WTC11 (cell line): ENCODE measurements around the gene MAST4. TPM values are rescaled to one million over a fixed set of nuclear protein-coding genes. Genes with fewer than 3 reads are reported as not detected.

Experiments used
- ATAC-seq: fragments of 200-7000 bp; cut with Tn5 transposase; 2 replicates; pipeline ENCODE4 v1.10.0; 2021; ENCODE audit warnings: mild to moderate bottlenecking, moderate library complexity
- CTCF ChIA-PET: fragments of 300-600 bp; sonication (Branson Sonifier 250); formaldehyde crosslinking; loops from one replicate; lab custom pipeline; 2021; ENCODE audit warnings: antibody characterized with exemption; lab: Charles Lee
- POLR2A ChIA-PET: fragments of 350-600 bp; sonication (Branson Sonifier 250); formaldehyde crosslinking; loops from one replicate; lab custom pipeline; 2021; ENCODE audit warnings: antibody characterized with exemption; lab: Charles Lee
- DNase-seq: peaks from one replicate; pipeline ENCODE4 v3.0.0; 2021; ENCODE audit warnings: low spot score
- H3K27ac Mint-ChIP-seq: 2 replicates; pipeline ENCODE4 v1.8.0; 2021; ENCODE audit warnings: mixed read lengths
- H3K27me3 Mint-ChIP-seq: 2 replicates; pipeline ENCODE4 v1.8.0; 2021; ENCODE audit warnings: low read depth, mild to moderate bottlenecking, moderate library complexity, mixed read lengths
- H3K36me3 Mint-ChIP-seq: 2 replicates; pipeline ENCODE4 v1.8.0; 2021; ENCODE audit warnings: mixed read lengths
- H3K4me1 Mint-ChIP-seq: 2 replicates; pipeline ENCODE4 v1.8.0; 2022; ENCODE audit warnings: mixed read lengths
- H3K4me3 Mint-ChIP-seq: 2 replicates; pipeline ENCODE4 v1.8.0; 2021; ENCODE audit warnings: mild to moderate bottlenecking, moderate library complexity, mixed read lengths
- H3K9me3 Mint-ChIP-seq: 2 replicates; pipeline ENCODE4 v1.8.0; 2021; ENCODE audit warnings: mixed read lengths
- ATF3 ChIP-seq: sonication (generic); formaldehyde crosslinking; conservative IDR thresholded peaks from 2 replicates; pipeline ENCODE4 v1.8.1; 2022; ENCODE audit warnings: mild to moderate bottlenecking, missing genetic modification reagents
- CREB1 ChIP-seq: sonication (generic); formaldehyde crosslinking; IDR thresholded peaks from 2 replicates; pipeline ENCODE4 v1.8.0; 2023; ENCODE audit warnings: mild to moderate bottlenecking, missing genetic modification reagents
- CTCF ChIP-seq: fragments of 200-600 bp; IDR thresholded peaks from 2 replicates; pipeline ENCODE4 v1.8.0; 2022; ENCODE audit warnings: antibody characterized with exemption
- ELF4 ChIP-seq: sonication (generic); formaldehyde crosslinking; IDR thresholded peaks from 2 replicates; pipeline ENCODE4 v1.8.1; 2022; ENCODE audit warnings: low read depth, mild to moderate bottlenecking, moderate library complexity, missing genetic modification reagents
- ETV6 ChIP-seq: sonication (generic); formaldehyde crosslinking; IDR thresholded peaks from 2 replicates; pipeline ENCODE4 v1.8.1; 2022; ENCODE audit warnings: mild to moderate bottlenecking, missing genetic modification reagents
- FOXJ3 ChIP-seq: sonication (generic); formaldehyde crosslinking; IDR thresholded peaks from 2 replicates; pipeline ENCODE4 v1.9.0; 2021; ENCODE audit warnings: missing genetic modification reagents, mild to moderate bottlenecking, borderline replicate concordance
- JUN ChIP-seq: sonication (generic); formaldehyde crosslinking; IDR thresholded peaks from 2 replicates; pipeline ENCODE4 v1.8.0; 2023; ENCODE audit warnings: mild to moderate bottlenecking, missing genetic modification reagents
- KAT7 ChIP-seq: sonication (generic); formaldehyde crosslinking; IDR thresholded peaks from 2 replicates; pipeline ENCODE4 v1.8.1; 2023; ENCODE audit warnings: missing genetic modification reagents, mild to moderate bottlenecking, borderline replicate concordance
- PRRX2 ChIP-seq: fragments of 250-450 bp; sonication (Bioruptor Pico); IDR thresholded peaks from 2 replicates; pipeline ENCODE4 v1.8.0; 2021; ENCODE audit warnings: mild to moderate bottlenecking
- RORB ChIP-seq: fragments of 250-450 bp; sonication (Bioruptor Pico); IDR thresholded peaks from 2 replicates; pipeline ENCODE4 v1.9.0; 2021; ENCODE audit warnings: mild to moderate bottlenecking
- SP1 ChIP-seq: sonication (generic); formaldehyde crosslinking; conservative IDR thresholded peaks from 2 replicates; pipeline ENCODE4 v1.8.1; 2022; ENCODE audit warnings: missing genetic modification reagents
- TCF7 ChIP-seq: sonication (generic); formaldehyde crosslinking; IDR thresholded peaks from 2 replicates; pipeline ENCODE4 v1.8.0; 2022; ENCODE audit warnings: mild to moderate bottlenecking, low read depth, missing genetic modification reagents, moderate library complexity
- TEAD1 ChIP-seq: sonication (generic); formaldehyde crosslinking; IDR thresholded peaks from 2 replicates; pipeline ENCODE4 v1.8.0; 2022; ENCODE audit warnings: mild to moderate bottlenecking, missing genetic modification reagents
- TEAD4 ChIP-seq: sonication (generic); formaldehyde crosslinking; IDR thresholded peaks from 2 replicates; pipeline ENCODE4 v1.8.0; 2022; ENCODE audit warnings: mild to moderate bottlenecking, missing genetic modification reagents
- USF2 ChIP-seq: sonication (generic); formaldehyde crosslinking; IDR thresholded peaks from 2 replicates; pipeline ENCODE4 v1.8.1; 2023; ENCODE audit warnings: mild to moderate bottlenecking, missing genetic modification reagents, moderate library complexity
- ZNF138 ChIP-seq: sonication (generic); formaldehyde crosslinking; conservative IDR thresholded peaks from 2 replicates; pipeline ENCODE4 v1.8.1; 2022; ENCODE audit warnings: mild to moderate bottlenecking, moderate library complexity, missing genetic modification reagents
- ZNF423 ChIP-seq: fragments of 250-450 bp; sonication (Bioruptor Pico); IDR thresholded peaks from 2 replicates; pipeline ENCODE4 v2.1.2; 2022; ENCODE audit warnings: mild to moderate bottlenecking, moderate library complexity
- total RNA-seq: library from RNA; stranded (reverse); gene quantifications from 3 replicates; pipeline ENCODE4 v1.2.3, GENCODE V29; 2021
- TF ChIP-seq, protein P1 (sequence below): sonication (generic); formaldehyde crosslinking; IDR thresholded peaks from 2 replicates; pipeline ENCODE4 v1.8.0; 2022; ENCODE audit warnings: missing genetic modification reagents
- TF ChIP-seq, protein P2 (sequence below): sonication (generic); formaldehyde crosslinking; IDR thresholded peaks from 2 replicates; pipeline ENCODE4 v1.8.0; 2023; ENCODE audit warnings: mild to moderate bottlenecking, missing genetic modification reagents
- TF ChIP-seq, protein P3 (sequence below): sonication (generic); formaldehyde crosslinking; IDR thresholded peaks from 2 replicates; pipeline ENCODE4 v1.8.1; 2022; ENCODE audit warnings: mild to moderate bottlenecking, missing genetic modification reagents, moderate library complexity, borderline replicate concordance

Gene MAST4
- total RNA-seq, 1 experiment from 2014 or later = 8.0 TPM

GRCh38 chr5:66949066-66949465 lies 352.9 kb downstream of the MAST4 start (continued):
- TF ChIP-seq TEAD1 (CRISPR knock-in tag) (no peak), ZNF138 (no peak), JUN (CRISPR knock-in tag) (no peak), PRRX2 (CRISPR knock-in tag) (no peak), USF2 (no peak)
- TF ChIP-seq, protein P1, sequence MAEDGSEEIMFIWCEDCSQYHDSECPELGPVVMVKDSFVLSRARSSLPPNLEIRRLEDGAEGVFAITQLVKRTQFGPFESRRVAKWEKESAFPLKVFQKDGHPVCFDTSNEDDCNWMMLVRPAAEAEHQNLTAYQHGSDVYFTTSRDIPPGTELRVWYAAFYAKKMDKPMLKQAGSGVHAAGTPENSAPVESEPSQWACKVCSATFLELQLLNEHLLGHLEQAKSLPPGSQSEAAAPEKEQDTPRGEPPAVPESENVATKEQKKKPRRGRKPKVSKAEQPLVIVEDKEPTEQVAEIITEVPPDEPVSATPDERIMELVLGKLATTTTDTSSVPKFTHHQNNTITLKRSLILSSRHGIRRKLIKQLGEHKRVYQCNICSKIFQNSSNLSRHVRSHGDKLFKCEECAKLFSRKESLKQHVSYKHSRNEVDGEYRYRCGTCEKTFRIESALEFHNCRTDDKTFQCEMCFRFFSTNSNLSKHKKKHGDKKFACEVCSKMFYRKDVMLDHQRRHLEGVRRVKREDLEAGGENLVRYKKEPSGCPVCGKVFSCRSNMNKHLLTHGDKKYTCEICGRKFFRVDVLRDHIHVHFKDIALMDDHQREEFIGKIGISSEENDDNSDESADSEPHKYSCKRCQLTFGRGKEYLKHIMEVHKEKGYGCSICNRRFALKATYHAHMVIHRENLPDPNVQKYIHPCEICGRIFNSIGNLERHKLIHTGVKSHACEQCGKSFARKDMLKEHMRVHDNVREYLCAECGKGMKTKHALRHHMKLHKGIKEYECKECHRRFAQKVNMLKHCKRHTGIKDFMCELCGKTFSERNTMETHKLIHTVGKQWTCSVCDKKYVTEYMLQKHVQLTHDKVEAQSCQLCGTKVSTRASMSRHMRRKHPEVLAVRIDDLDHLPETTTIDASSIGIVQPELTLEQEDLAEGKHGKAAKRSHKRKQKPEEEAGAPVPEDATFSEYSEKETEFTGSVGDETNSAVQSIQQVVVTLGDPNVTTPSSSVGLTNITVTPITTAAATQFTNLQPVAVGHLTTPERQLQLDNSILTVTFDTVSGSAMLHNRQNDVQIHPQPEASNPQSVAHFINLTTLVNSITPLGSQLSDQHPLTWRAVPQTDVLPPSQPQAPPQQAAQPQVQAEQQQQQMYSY (CRISPR knock-in tag) = no peak

DNA sequence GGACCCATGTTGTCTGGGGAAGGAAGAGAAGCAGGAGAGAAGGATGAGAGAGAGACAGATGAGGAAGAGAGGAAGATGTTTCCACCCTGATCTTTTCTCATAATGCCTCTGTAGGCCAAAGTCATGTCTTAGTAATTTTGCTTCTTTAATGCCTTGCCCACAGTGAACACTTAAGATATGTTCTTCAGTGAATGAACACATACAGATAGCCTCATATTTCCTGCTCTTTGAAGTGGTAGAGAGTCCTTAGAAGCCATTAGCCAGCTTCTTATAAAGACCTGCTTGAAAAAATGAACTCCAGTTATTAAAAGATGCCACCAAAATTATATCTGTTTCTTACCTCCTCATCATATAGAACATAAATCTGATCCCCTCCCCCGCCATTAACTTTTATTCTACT lies 356.0 kb downstream of the MAST4 start:
- no peaks in the 10 kb centered on the region for H3K9me3 Mint-ChIP-seq
- no peak overlapping the region for H3K27ac Mint-ChIP-seq
- ChIA-PET CTCF (no interaction called here), POLR2A (no interaction called here)
- H3K36me3 Mint-ChIP-seq = no peaks in the 10 kb centered on the region
- TF ChIP-seq KAT7 (CRISPR knock-in tag) = no peak
- TF ChIP-seq RORB (CRISPR knock-in tag) = no peak
- no peak for TF ChIP-seq ZNF423 (CRISPR knock-in tag)
- TF ChIP-seq JUN (CRISPR knock-in tag) = no peak
- TF ChIP-seq ATF3 = no peak
- TF ChIP-seq SP1 = no peak
- H3K27me3 Mint-ChIP-seq = no peaks in the 10 kb centered on the region
- DNase-seq (no peak), ATAC-seq (no peak)
- H3K4me1 Mint-ChIP-seq = peaks cover 16% of the 10 kb centered on the region
- no peak overlapping the region for H3K4me3 Mint-ChIP-seq

GRCh38 chr5:66956439-66956838 lies 360.2 kb downstream of the MAST4 start:
- Mint-ChIP-seq H3K4me3 (no peak overlapping the region), H3K36me3 (no peaks in the 10 kb centered on the region), H3K9me3 (no peaks in the 10 kb centered on the region), H3K27me3 (no peaks in the 10 kb centered on the region)
- POLR2A ChIA-PET = no interaction called here
- DNase-seq = no peak
- no peak for TF ChIP-seq ELF4 (CRISPR knock-in tag)
- no peak for TF ChIP-seq FOXJ3 (CRISPR knock-in tag)
- no peak for TF ChIP-seq CTCF
- TF ChIP-seq, protein P2, sequence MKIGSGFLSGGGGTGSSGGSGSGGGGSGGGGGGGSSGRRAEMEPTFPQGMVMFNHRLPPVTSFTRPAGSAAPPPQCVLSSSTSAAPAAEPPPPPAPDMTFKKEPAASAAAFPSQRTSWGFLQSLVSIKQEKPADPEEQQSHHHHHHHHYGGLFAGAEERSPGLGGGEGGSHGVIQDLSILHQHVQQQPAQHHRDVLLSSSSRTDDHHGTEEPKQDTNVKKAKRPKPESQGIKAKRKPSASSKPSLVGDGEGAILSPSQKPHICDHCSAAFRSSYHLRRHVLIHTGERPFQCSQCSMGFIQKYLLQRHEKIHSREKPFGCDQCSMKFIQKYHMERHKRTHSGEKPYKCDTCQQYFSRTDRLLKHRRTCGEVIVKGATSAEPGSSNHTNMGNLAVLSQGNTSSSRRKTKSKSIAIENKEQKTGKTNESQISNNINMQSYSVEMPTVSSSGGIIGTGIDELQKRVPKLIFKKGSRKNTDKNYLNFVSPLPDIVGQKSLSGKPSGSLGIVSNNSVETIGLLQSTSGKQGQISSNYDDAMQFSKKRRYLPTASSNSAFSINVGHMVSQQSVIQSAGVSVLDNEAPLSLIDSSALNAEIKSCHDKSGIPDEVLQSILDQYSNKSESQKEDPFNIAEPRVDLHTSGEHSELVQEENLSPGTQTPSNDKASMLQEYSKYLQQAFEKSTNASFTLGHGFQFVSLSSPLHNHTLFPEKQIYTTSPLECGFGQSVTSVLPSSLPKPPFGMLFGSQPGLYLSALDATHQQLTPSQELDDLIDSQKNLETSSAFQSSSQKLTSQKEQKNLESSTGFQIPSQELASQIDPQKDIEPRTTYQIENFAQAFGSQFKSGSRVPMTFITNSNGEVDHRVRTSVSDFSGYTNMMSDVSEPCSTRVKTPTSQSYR (CRISPR knock-in tag) = no peak
- no peak for TF ChIP-seq TEAD4 (CRISPR knock-in tag)
- no peak for TF ChIP-seq TCF7
- TF ChIP-seq CREB1 (CRISPR knock-in tag) = no peak
- TF ChIP-seq ETV6 (CRISPR knock-in tag) = no peak
- TF ChIP-seq, protein P3, sequence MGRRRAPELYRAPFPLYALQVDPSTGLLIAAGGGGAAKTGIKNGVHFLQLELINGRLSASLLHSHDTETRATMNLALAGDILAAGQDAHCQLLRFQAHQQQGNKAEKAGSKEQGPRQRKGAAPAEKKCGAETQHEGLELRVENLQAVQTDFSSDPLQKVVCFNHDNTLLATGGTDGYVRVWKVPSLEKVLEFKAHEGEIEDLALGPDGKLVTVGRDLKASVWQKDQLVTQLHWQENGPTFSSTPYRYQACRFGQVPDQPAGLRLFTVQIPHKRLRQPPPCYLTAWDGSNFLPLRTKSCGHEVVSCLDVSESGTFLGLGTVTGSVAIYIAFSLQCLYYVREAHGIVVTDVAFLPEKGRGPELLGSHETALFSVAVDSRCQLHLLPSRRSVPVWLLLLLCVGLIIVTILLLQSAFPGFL = no peak
- TF ChIP-seq, all 79 proteins: peak for 0
- ATAC-seq = no peak
- CTCF ChIA-PET = no interaction called here
- peaks cover 51% of the 10 kb centered on the region for H3K4me1 Mint-ChIP-seq
- no peak overlapping the region for H3K27ac Mint-ChIP-seq
